GM21825 (cell line): Measurements from ENCODE around the gene NUMA1.

Experiments used
- ATAC-seq: cut with Tn5 transposase; IDR thresholded peaks from one replicate; pipeline ENCODE4 v1.9.1; 2021; ENCODE audit warnings: mild to moderate bottlenecking, moderate library complexity; ENCODE audit not compliant: unreplicated experiment

Gene NUMA1

GRCh38 chr11:72069200-72069599 is 11.1 kb downstream of the NUMA1 start:
- ATAC-seq = no peak

- no peak for ATAC-seq
These were observed 12.7 kb downstream of the NUMA1 start for GRCh38 chr11:72067676-72068075.

GRCh38 chr11:72067266-72067665 is 13.1 kb downstream of the NUMA1 start:
- no peak for ATAC-seq

GRCh38 chr11:72066855-72067254 is 13.5 kb downstream of the NUMA1 start:
- ATAC-seq = no peak

GRCh38 chr11:72061739-72062396 is 18.5 kb downstream of the NUMA1 start:
- no peak for ATAC-seq

GRCh38 chr11:72058416-72059034 is 21.8 kb downstream of the NUMA1 start:
- no peak for ATAC-seq

- no peak for ATAC-seq
These were observed 31.4 kb downstream of the NUMA1 start for GRCh38 chr11:72048766-72049460.

- ATAC-seq = no peak
These were observed 34.5 kb downstream of the NUMA1 start for GRCh38 chr11:72045849-72046248.

GRCh38 chr11:72042064-72042745 is 38.1 kb downstream of the NUMA1 start:
- no peak for ATAC-seq

GRCh38 chr11:72041364-72042063 is 38.8 kb downstream of the NUMA1 start:
- ATAC-seq = no peak

GRCh38 chr11:72040491-72041363 is 39.6 kb downstream of the NUMA1 start:
- no peak for ATAC-seq

- no peak for ATAC-seq
These were observed 40.4 kb downstream of the NUMA1 start for GRCh38 chr11:72039856-72040401.

GRCh38 chr11:72039031-72039855 is 41.1 kb downstream of the NUMA1 start:
- ATAC-seq = no peak

- ATAC-seq = no peak
These were observed 41.9 kb downstream of the NUMA1 start for GRCh38 chr11:72038491-72038890.

GRCh38 chr11:72037554-72038311 is 42.6 kb downstream of the NUMA1 start:
- ATAC-seq = no peak

GRCh38 chr11:72036687-72037086 is 43.7 kb downstream of the NUMA1 start:
- ATAC-seq = no peak

GRCh38 chr11:72030472-72031045 is 49.8 kb downstream of the NUMA1 start:
- ATAC-seq = no peak

GRCh38 chr11:72026090-72026489 is 54.3 kb downstream of the NUMA1 start:
- ATAC-seq = no peak
